Epithelial cell of esophagus (primary cell): ENCODE results near the gene RGMB.

ENCODE experiments used
- DNase-seq: peaks from one replicate; pipeline ENCODE4 v3.0.0; 2010; ENCODE audit warnings: low read depth
- H3K4me3 ChIP-seq: 2 replicates; pipeline ENCODE4 v1.5.1; 2011; ENCODE audit warnings: mild to moderate bottlenecking, low read length, control low read depth
- TF ChIP-seq, protein P1 (sequence below): IDR thresholded peaks from 2 replicates; pipeline ENCODE4 v1.5.1; 2011; ENCODE audit warnings: low read depth, mild to moderate bottlenecking, low read length, control low read depth, inconsistent platforms; ENCODE audit not compliant: insufficient read depth; ENCODE audit errors: missing control alignments

The RGMB gene

DNA sequence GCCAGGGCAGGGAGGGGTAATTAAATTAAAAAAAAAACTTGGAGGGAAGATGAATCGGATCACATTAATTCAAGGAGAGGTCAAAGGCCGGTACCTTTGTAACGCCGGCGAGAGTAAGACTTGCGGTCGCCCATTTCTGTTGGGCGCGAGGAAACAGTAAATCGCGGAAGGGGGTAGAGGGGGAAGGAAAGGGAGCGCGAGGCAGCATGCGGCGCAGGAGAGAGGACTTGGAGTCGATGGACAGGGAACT lies 324 bp upstream of the RGMB start:
- TF ChIP-seq, protein P1, sequence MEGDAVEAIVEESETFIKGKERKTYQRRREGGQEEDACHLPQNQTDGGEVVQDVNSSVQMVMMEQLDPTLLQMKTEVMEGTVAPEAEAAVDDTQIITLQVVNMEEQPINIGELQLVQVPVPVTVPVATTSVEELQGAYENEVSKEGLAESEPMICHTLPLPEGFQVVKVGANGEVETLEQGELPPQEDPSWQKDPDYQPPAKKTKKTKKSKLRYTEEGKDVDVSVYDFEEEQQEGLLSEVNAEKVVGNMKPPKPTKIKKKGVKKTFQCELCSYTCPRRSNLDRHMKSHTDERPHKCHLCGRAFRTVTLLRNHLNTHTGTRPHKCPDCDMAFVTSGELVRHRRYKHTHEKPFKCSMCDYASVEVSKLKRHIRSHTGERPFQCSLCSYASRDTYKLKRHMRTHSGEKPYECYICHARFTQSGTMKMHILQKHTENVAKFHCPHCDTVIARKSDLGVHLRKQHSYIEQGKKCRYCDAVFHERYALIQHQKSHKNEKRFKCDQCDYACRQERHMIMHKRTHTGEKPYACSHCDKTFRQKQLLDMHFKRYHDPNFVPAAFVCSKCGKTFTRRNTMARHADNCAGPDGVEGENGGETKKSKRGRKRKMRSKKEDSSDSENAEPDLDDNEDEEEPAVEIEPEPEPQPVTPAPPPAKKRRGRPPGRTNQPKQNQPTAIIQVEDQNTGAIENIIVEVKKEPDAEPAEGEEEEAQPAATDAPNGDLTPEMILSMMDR: no peak
- DNase-seq: no peak
- peak overlapping the region; percentile 83 for H3K4me3 ChIP-seq

DNA sequence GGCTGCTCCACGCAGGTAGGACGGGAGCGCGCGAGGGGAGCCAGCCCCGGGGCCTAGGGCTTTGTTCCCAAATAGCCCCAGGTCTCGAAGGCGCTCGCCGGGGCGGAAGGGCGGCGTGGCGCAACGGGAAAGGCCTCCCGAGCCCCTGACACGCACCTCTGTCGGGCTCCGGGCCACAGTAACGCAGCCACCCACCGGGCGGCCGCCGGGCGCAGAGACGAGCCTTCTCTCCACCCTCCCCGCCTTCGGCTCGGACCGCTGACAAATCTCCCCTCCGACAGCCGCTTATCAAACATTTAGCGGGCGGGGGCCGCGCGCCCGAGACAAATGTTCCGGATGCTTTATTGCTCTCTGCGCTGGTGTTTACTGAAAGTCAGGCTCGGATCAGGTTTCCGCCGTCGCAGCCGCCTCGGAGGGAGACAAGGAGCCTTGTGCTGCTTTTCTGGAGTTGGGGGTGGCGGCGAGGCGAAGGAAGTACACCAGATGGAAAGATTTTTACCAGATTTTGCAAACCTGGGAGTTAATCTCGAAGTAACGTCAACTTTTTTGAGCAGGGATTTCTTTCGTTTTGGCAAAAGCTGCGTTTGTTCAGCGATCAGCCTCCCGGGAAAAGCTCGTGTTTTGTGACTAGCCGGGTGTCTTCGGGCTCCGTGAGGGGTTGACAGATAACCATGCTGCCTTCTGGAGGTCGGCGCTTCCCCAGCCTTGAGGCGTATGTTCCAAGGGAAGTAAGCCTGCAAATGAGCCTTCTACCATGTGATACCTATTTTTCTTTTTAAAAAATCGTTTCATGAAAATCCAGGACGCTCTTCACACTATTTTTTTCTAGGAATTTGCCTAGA lies 950 bp downstream of the RGMB start:
- H3K4me3 ChIP-seq: peak overlapping the region; percentile 83
- DNase-seq: peak; percentile 68

DNA sequence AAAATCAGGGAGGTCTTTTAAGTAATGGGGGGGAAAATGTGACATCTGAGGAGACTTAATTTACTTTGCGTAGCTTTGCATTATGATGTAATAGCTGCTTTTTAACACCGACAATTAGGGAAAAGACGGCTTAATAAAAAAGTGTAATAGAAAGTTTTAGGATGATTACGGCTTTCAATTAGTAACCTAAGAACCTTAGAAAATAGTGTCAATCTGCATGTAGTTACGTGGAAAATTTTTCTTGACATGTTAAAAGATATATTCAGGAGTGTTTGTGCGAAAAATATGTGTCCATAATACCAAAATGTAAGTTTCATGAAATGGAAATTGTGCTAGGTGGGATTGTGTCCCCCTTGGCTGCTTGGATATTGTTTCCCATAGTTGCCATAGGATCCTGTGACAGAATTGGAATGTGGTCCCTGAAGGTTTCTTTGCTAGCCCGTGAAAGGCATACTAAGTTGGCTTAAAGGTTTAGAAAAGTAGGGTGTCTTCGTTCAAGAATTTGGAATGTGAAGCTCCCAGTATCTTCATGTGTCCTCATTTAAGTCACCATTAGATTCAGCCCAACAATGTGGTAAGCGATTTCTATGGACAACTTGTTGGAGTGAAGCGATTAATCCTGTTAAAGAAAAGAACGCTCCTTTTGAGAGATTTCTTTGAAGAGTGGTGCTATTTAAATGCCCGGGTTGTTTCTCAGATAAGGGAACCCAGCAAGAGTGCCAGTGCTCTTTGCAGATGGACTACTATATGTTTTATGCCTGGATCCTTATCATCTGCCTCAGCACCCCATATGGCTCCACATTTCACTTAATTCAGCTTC lies 2.0 kb downstream of the RGMB start:
- DNase-seq: no peak
- H3K4me3 ChIP-seq: peak overlapping the region; percentile 83
- TF ChIP-seq, protein P1: no peak

More for the DNA sequence above, 950 bp downstream of the RGMB start:
- TF ChIP-seq, protein P1: no peak

- TF ChIP-seq, protein P1: no peak
- H3K4me3 ChIP-seq: peak overlapping the region; percentile 83
- peak; percentile 67 for DNase-seq
These were observed 2.7 kb downstream of the RGMB start for GRCh38 chr5:98776066-98776705.

GRCh38 chr5:98777295-98777694 lies 3.8 kb downstream of the RGMB start:
- TF ChIP-seq, protein P1: no peak
- H3K4me3 ChIP-seq: no peak overlapping the region
- DNase-seq: no peak

DNA sequence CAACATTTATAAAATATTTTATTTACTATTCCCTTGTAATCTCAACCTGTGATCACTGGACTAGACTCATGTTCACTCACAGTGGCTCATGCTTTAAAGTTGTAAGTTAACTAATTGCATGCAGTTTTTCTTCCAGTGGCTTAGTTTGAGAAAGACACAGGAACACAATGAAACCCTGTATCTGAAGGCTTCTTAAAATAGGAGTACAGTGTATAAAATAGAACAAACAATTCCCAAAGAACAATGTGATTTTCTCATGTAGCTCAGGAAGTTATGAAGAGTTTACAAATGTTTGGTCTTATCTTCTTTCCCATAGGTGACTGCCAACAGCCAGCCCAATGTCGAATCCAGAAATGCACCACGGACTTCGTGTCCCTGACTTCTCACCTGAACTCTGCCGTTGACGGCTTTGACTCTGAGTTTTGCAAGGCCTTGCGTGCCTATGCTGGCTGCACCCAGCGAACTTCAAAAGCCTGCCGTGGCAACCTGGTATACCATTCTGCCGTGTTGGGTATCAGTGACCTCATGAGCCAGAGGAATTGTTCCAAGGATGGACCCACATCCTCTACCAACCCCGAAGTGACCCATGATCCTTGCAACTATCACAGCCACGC lies 5.9 kb downstream of the RGMB start:
- TF ChIP-seq, protein P1: no peak
- no peak overlapping the region for H3K4me3 ChIP-seq
- no peak for DNase-seq
